GM12878 (cell line): ENCODE data around the gene PAK2. TPM values are rescaled to one million over a fixed set of nuclear protein-coding genes. Genes with fewer than 3 reads are reported as not detected.
"Not testable (repeated sequence)": the region's sequence is repeated elsewhere in the genome, so short reads cannot be mapped to it uniquely, and the experiment has no call there.

ENCODE experiments used
- ATAC-seq: fragments of 200-7000 bp; cut with Tn5 transposase; 3 replicates; pipeline ENCODE4 v1.9.1; 2020; ENCODE audit warnings: mild to moderate bottlenecking, moderate library complexity
- BruUV-seq: library from RNA; stranded (reverse); fragments of 400-500 nt; replicated peaks from 2 replicates; lab custom pipeline; 2021; lab: Mats Ljungman, UMichigan
- CTCF ChIA-PET: fragments of 300-600 bp; sonication (Branson Sonifier 250); formaldehyde crosslinking; extraction: SDS; loops from one replicate; lab custom pipeline; 2021; ENCODE audit warnings: inconsistent platforms; lab: Yijun Ruan, JAX
- POLR2A ChIA-PET: fragments of 350-600 bp; formaldehyde crosslinking; extraction: SDS; loops from one replicate; lab custom pipeline; 2021; ENCODE audit warnings: inconsistent platforms; lab: Charles Lee
- RAD21 ChIA-PET: fragments of 300-600 bp; sonication (Branson Sonifier 250); formaldehyde crosslinking; loops from one replicate; lab custom pipeline; 2023; ENCODE audit warnings: antibody characterized with exemption; ENCODE audit not compliant: unreplicated experiment; lab: Charles Lee
- SMC1A ChIA-PET: fragments of 300-600 bp; sonication (Branson Sonifier 250); formaldehyde crosslinking; loops from one replicate; lab custom pipeline; 2023; ENCODE audit not compliant: unreplicated experiment, uncharacterized antibody; lab: Charles Lee
- DNase-seq: peaks from one replicate; pipeline ENCODE4 v3.0.0-alpha.2; 2011; ENCODE audit warnings: low read depth, low spot score
- FAIRE-seq: peaks from 3 replicates; lab custom pipeline; 2011; peaks lifted over from hg19 to GRCh38; lab: Jason Lieb, UNC
- H2AFZ ChIP-seq: 2 replicates; pipeline ENCODE4 v1.6.0; 2011; ENCODE audit warnings: low read depth, low read length, control low read depth; ENCODE audit not compliant: control insufficient read depth
- H3K27ac ChIP-seq: 2 replicates; pipeline ENCODE4 v1.5.1; 2011; ENCODE audit warnings: control low read depth; ENCODE audit not compliant: control insufficient read depth, insufficient read depth
- H3K27me3 ChIP-seq, 2 experiments: replicated peaks in 1 of 2; 2 replicates each; pipeline versions ENCODE4 v1.6.0 to v1.6.1; 2011; ENCODE audit warnings: low read length in 1 of 2; ENCODE audit not compliant: control insufficient read depth in 2 of 2, insufficient read depth in 2 of 2
- H3K36me3 ChIP-seq, 2 experiments: 2 replicates each; pipeline ENCODE4 v1.5.1; 2011; ENCODE audit warnings: low read length in 1 of 2; ENCODE audit not compliant: control insufficient read depth in 2 of 2, insufficient read depth in 2 of 2
- H3K4me1 ChIP-seq: 2 replicates; pipeline ENCODE4 v1.6.1; 2011; ENCODE audit warnings: mild to moderate bottlenecking, low read length, moderate library complexity, mixed read lengths; ENCODE audit not compliant: control insufficient read depth, insufficient read depth
- H3K4me2 ChIP-seq: 2 replicates; pipeline ENCODE4 v1.6.0; 2011; ENCODE audit warnings: control low read depth; ENCODE audit not compliant: control insufficient read depth, insufficient read depth
- H3K4me3 ChIP-seq: fragments of 200-600 bp; sonication (generic); 2 replicates; pipeline ENCODE4 v1.5.1; 2016
- H3K79me2 ChIP-seq: 2 replicates; pipeline ENCODE4 v1.6.0; 2011; ENCODE audit warnings: low read length; ENCODE audit not compliant: control insufficient read depth, insufficient read depth
- H3K9ac ChIP-seq: 2 replicates; pipeline ENCODE4 v1.8.0; 2011; ENCODE audit warnings: low read length, control low read depth, mixed read lengths; ENCODE audit not compliant: control insufficient read depth, insufficient read depth
- H3K9me3 ChIP-seq: replicated peaks from 3 replicates; pipeline ENCODE4 v1.5.1; 2011; ENCODE audit warnings: mild to moderate bottlenecking, low read length; ENCODE audit not compliant: control insufficient read depth, insufficient read depth
- H4K20me1 ChIP-seq: 2 replicates; pipeline ENCODE4 v1.6.0; 2011; ENCODE audit not compliant: control insufficient read depth, insufficient read depth
- EGR1 ChIP-seq, 2 experiments: IDR thresholded peaks; 1 replicate in 1 of 2; 2 replicates in 1 of 2; pipeline ENCODE4 v1.6.1; 2011 to 2012; ENCODE audit warnings: low read depth in 2 of 2, low read length in 2 of 2, borderline replicate concordance in 1 of 2, mild to moderate bottlenecking in 1 of 2, moderate library complexity in 1 of 2
- SMAD5 ChIP-seq: IDR thresholded peaks from 2 replicates; pipeline ENCODE4 v1.6.1; 2016; ENCODE audit warnings: antibody characterized with exemption, low read depth
- SUZ12 ChIP-seq: fragments of 200-600 bp; sonication (generic); IDR thresholded peaks from one replicate; pipeline ENCODE4 v1.6.1; 2018; ENCODE audit warnings: antibody characterized with exemption, mild to moderate bottlenecking; ENCODE audit not compliant: unreplicated experiment
- WGBS: methylation state at CpG from one replicate; pipeline ENCODE4 v1.1.6; 2016; ENCODE audit warnings: low lambda C conversion rate; ENCODE audit not compliant: insufficient replicate concordance, insufficient coverage; ENCODE audit errors: missing lambda C conversion rate; 5-methylcytosine and 5-hydroxymethylcytosine counted together
- in situ Hi-C: fragments of 300-500 bp; cut with MboI; formaldehyde crosslinking; loops from 9 replicates; pipeline ENCODE4 v1.14.3; 2018; ENCODE audit warnings: mixed read lengths
- intact Hi-C: fragments of 100-400 bp; cut with micrococcal nuclease; formaldehyde crosslinking; loops from one replicate; pipeline ENCODE4 v1.14.2; 2022; ENCODE audit not compliant: unreplicated experiment
- polyA plus RNA-seq, 11 experiments: library from polyadenylated mRNA; depleted of rRNA in 4 of 11; unstranded in 6 of 11; stranded (reverse) in 5 of 11; fragments of >200 nt; fragmentation: Nextera tagmentation in 4 of 11; fragmentation: Illumina TruSeq in 1 of 11; extraction: Ambion mirVana in 4 of 11; extraction: Trizol in 1 of 11; gene quantifications; 1 replicate in 1 of 11; 2 replicates in 10 of 11; pipeline versions ENCODE4 v1.2.1 to v1.2.3, GENCODE V29; 2011 to 2016; ENCODE audit warnings: inconsistent platforms in 2 of 11, missing spikeins in 2 of 11, low read depth in 1 of 11
- total RNA-seq, 4 experiments: library from RNA; depleted of rRNA in 3 of 4; stranded (reverse); fragments of >200 nt in 3 of 4; fragmentation: Illumina TruSeq in 1 of 4; extraction: Trizol in 1 of 4; gene quantifications; 2 replicates each; pipeline versions ENCODE4 v1.2.1 to v1.2.3, GENCODE V29; 2013 to 2021
- TF ChIP-seq, protein P1 (sequence below): fragments of 450-650 bp; IDR thresholded peaks from 2 replicates; pipeline ENCODE4 v1.6.1; 2016; ENCODE audit warnings: mild to moderate bottlenecking
- TF ChIP-seq, protein P2 (sequence below): fragments of 450-650 bp; IDR thresholded peaks from 2 replicates; pipeline ENCODE4 v1.6.1; 2018; ENCODE audit warnings: mild to moderate bottlenecking, low read depth, moderate library complexity; ENCODE audit not compliant: partially characterized antibody
- TF ChIP-seq, protein P3 (sequence below): IDR thresholded peaks from 2 replicates; pipeline ENCODE4 v1.6.1; 2012; ENCODE audit warnings: low read length, inconsistent platforms
- TF ChIP-seq, protein P4 (sequence below): fragments of 450-650 bp; IDR thresholded peaks from 2 replicates; pipeline ENCODE4 v1.6.1; 2017; ENCODE audit warnings: mild to moderate bottlenecking

The PAK2 gene
- total and polyA plus RNA-seq, 10 of the 15 experiments (the other 5 are each of a cell fraction or from before 2014, with no cell fraction given) = 9.0 to 59.1 (median 27.0) TPM

DNA sequence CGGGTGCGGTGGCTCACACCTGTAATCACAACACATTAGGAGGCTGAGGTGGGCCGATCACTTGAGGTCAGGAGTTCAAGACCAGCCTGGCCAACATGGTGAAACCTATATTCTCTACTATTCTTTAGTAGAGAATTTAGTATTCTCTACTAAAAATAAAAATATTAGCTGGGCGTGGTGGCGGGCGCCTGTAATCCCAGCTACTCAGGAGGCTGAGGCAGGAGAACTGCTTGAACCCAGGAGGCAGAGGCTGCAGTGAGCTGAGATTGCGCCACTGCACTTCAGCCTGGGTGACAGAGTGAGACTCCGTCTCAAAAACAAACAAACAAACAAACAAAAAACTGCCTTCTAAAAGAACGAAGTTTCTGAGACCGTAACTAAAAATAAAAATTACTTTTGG lies 3.9 kb downstream of the PAK2 start:
- H3K36me3 ChIP-seq, H2AFZ ChIP-seq, FAIRE-seq, H3K9ac ChIP-seq, DNase-seq, in situ Hi-C loops, H3K27ac ChIP-seq, intact Hi-C loops, H3K9me3 ChIP-seq, ATAC-seq, H4K20me1 ChIP-seq, H3K27me3 ChIP-seq, BruUV-seq, H3K4me2 ChIP-seq, H3K4me1 ChIP-seq: not testable (repeated sequence)
- WGBS = 90% methylated on average over 10 of the region's 10 CpGs
- ChIA-PET RAD21 (interaction anchor here (1.2 to 1.6 kb wide), 2 partner anchors 31 to 134 kb away, joined by 3 read pairs; no protein-coding TSS in a partner anchor), POLR2A (interaction anchor here (0.8 to 1.5 kb wide), 2 partner anchors 10 to 31 kb away, joined by 3 to 4 read pairs; partner anchors contain the start of genes CEP19 and PIGX), CTCF (interaction anchor here (1.0 kb wide), 1 partner anchor 124 kb away, joined by 3 read pairs; the partner anchor contains the start of gene SENP5), SMC1A (interaction anchor here (0.9 to 2.8 kb wide), 5 partner anchors 9 to 52 kb away, joined by 3 to 14 read pairs (median 4); no protein-coding TSS in a partner anchor)
- Histone ChIP-seq H3K79me2 (peaks cover 86% of the 10 kb centered on the region), H3K4me3 (0 out of 2 replicates have a peak overlapping the region, but pooled peaks have one; percentile 16)
- TF ChIP-seq, protein P1, sequence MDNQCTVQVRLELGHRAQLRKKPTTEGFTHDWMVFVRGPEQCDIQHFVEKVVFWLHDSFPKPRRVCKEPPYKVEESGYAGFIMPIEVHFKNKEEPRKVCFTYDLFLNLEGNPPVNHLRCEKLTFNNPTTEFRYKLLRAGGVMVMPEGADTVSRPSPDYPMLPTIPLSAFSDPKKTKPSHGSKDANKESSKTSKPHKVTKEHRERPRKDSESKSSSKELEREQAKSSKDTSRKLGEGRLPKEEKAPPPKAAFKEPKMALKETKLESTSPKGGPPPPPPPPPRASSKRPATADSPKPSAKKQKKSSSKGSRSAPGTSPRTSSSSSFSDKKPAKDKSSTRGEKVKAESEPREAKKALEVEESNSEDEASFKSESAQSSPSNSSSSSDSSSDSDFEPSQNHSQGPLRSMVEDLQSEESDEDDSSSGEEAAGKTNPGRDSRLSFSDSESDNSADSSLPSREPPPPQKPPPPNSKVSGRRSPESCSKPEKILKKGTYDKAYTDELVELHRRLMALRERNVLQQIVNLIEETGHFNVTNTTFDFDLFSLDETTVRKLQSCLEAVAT = peak; percentile 81

DNA sequence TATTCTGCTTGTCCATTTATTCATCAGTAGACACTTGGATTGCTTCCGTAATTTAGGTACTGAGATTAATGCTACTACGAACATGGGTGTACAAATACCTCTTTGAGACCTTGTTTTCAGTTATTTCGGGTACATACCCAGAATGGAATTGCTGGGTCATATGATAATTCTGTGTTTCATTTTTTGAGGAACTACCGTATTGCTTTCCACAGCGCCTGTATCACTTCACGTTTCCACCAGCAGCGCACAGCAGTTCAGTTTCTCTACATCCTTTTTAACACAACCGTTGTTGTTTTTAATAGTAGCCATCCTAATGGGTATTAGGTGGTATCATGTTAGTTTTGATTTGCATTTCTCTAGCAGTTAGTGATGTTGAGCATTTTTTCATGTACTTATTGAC lies 9.5 kb downstream of the PAK2 start:
- H3K27me3 ChIP-seq = no peaks in the 10 kb centered on the region
- H3K4me1 ChIP-seq = no peaks in the 10 kb centered on the region
- POLR2A ChIA-PET = interaction anchor here (0.9 kb wide), 1 partner anchor 22 kb away, joined by 3 read pairs; no protein-coding TSS in a partner anchor
- intact Hi-C loops (loop anchor here (5.0 kb wide), 1 partner anchor 37 kb away; the partner anchor contains the start of genes CEP19 and PIGX), in situ Hi-C loops (no loop called here)
- peak; percentile 78 for ATAC-seq
- no peak overlapping the region for H3K4me3 ChIP-seq
- H3K9ac ChIP-seq = no peak overlapping the region
- peaks cover 86% of the 10 kb centered on the region for H3K79me2 ChIP-seq
- H3K36me3 ChIP-seq = peaks cover 2 to 6% of the 10 kb centered on the region in 2 experiments; a peak in 2 of 4 replicates
- FAIRE-seq = peak; percentile 54
- CTCF ChIA-PET = no interaction called here
- RAD21 ChIA-PET = no interaction called here
- peak overlapping the region; percentile 49 for H3K4me2 ChIP-seq
- TSS peak; percentile 5 for BruUV-seq
- H3K9me3 ChIP-seq = peaks cover 7% of the 10 kb centered on the region
- H4K20me1 ChIP-seq = no peaks in the 10 kb centered on the region
- no peak for DNase-seq
- no peak overlapping the region for H2AFZ ChIP-seq
- SMC1A ChIA-PET = interaction anchor here (0.6 to 0.9 kb wide), 2 partner anchors 9 to 208 kb away, joined by 3 read pairs; partner anchors contain the start of gene PAK2
- H3K27ac ChIP-seq = no peak overlapping the region
- WGBS = 39% methylated on average over 8 of the region's 8 CpGs
- no peak for TF ChIP-seq SUZ12
- TF ChIP-seq, protein P2, sequence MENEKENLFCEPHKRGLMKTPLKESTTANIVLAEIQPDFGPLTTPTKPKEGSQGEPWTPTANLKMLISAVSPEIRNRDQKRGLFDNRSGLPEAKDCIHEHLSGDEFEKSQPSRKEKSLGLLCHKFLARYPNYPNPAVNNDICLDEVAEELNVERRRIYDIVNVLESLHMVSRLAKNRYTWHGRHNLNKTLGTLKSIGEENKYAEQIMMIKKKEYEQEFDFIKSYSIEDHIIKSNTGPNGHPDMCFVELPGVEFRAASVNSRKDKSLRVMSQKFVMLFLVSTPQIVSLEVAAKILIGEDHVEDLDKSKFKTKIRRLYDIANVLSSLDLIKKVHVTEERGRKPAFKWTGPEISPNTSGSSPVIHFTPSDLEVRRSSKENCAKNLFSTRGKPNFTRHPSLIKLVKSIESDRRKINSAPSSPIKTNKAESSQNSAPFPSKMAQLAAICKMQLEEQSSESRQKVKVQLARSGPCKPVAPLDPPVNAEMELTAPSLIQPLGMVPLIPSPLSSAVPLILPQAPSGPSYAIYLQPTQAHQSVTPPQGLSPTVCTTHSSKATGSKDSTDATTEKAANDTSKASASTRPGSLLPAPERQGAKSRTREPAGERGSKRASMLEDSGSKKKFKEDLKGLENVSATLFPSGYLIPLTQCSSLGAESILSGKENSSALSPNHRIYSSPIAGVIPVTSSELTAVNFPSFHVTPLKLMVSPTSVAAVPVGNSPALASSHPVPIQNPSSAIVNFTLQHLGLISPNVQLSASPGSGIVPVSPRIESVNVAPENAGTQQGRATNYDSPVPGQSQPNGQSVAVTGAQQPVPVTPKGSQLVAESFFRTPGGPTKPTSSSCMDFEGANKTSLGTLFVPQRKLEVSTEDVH = no peak
- TF ChIP-seq, protein P3, sequence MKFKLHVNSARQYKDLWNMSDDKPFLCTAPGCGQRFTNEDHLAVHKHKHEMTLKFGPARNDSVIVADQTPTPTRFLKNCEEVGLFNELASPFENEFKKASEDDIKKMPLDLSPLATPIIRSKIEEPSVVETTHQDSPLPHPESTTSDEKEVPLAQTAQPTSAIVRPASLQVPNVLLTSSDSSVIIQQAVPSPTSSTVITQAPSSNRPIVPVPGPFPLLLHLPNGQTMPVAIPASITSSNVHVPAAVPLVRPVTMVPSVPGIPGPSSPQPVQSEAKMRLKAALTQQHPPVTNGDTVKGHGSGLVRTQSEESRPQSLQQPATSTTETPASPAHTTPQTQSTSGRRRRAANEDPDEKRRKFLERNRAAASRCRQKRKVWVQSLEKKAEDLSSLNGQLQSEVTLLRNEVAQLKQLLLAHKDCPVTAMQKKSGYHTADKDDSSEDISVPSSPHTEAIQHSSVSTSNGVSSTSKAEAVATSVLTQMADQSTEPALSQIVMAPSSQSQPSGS = no peak
- TF ChIP-seq, protein P4, sequence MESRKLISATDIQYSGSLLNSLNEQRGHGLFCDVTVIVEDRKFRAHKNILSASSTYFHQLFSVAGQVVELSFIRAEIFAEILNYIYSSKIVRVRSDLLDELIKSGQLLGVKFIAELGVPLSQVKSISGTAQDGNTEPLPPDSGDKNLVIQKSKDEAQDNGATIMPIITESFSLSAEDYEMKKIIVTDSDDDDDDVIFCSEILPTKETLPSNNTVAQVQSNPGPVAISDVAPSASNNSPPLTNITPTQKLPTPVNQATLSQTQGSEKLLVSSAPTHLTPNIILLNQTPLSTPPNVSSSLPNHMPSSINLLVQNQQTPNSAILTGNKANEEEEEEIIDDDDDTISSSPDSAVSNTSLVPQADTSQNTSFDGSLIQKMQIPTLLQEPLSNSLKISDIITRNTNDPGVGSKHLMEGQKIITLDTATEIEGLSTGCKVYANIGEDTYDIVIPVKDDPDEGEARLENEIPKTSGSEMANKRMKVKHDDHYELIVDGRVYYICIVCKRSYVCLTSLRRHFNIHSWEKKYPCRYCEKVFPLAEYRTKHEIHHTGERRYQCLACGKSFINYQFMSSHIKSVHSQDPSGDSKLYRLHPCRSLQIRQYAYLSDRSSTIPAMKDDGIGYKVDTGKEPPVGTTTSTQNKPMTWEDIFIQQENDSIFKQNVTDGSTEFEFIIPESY = no peak
- TF ChIP-seq EGR1 (IDR thresholded peaks at IDR 0.05; ENCODE audit: borderline replicate concordance in 1 of 2, low read depth in 2 of 2, low read length in 2 of 2) = no peak
- no peak for TF ChIP-seq SMAD5
